GM19438 (cell line): ENCODE results near the gene ADORA2A.

Source experiments
- ATAC-seq: cut with Tn5 transposase; IDR thresholded peaks from one replicate; pipeline ENCODE4 v1.9.1; 2021; ENCODE audit warnings: low read depth; ENCODE audit not compliant: unreplicated experiment

The ADORA2A gene

GRCh38 chr22:24431309-24432034 is 4.1 kb downstream of the ADORA2A start:
- ATAC-seq: no peak

GRCh38 chr22:24432059-24432853 is 4.9 kb downstream of the ADORA2A start:
- no peak for ATAC-seq

GRCh38 chr22:24433001-24433827 is 5.8 kb downstream of the ADORA2A start:
- ATAC-seq: no peak

- ATAC-seq: peak; percentile 77
Measured at GRCh38 chr22:24433828-24434470, 6.5 kb downstream of the ADORA2A start.

- ATAC-seq: peak; percentile 40
Measured at GRCh38 chr22:24434471-24435322, 7.3 kb downstream of the ADORA2A start.

GRCh38 chr22:24435323-24435645 is 7.9 kb downstream of the ADORA2A start:
- ATAC-seq: no peak

- ATAC-seq: no peak
Measured at GRCh38 chr22:24435861-24436371, 8.5 kb downstream of the ADORA2A start.

GRCh38 chr22:24436553-24436952 is 9.2 kb downstream of the ADORA2A start:
- ATAC-seq: no peak

- no peak for ATAC-seq
Measured at GRCh38 chr22:24437091-24437490, 9.7 kb downstream of the ADORA2A start.

- ATAC-seq: no peak
Measured at GRCh38 chr22:24437741-24438328, 10.4 kb downstream of the ADORA2A start.

- ATAC-seq: no peak
Measured at GRCh38 chr22:24440270-24440717, 12.9 kb downstream of the ADORA2A start.

GRCh38 chr22:24440718-24441405 is 13.5 kb downstream of the ADORA2A start:
- ATAC-seq: no peak

- ATAC-seq: no peak
Measured at GRCh38 chr22:24441406-24442351, 14.3 kb downstream of the ADORA2A start.

- no peak for ATAC-seq
Measured at GRCh38 chr22:24442352-24442744, 14.9 kb downstream of the ADORA2A start.

GRCh38 chr22:24443668-24444067 is 16.3 kb downstream of the ADORA2A start:
- no peak for ATAC-seq

GRCh38 chr22:24444251-24444650 is 16.9 kb downstream of the ADORA2A start:
- no peak for ATAC-seq

GRCh38 chr22:24444729-24445466 is 17.5 kb downstream of the ADORA2A start:
- no peak for ATAC-seq
